H1 (cell line): ENCODE results near the gene DCDC1. TPM values are rescaled to one million over a fixed set of nuclear protein-coding genes. Genes with fewer than 3 reads are reported as not detected.

Source experiments
- CTCF ChIA-PET: fragments of 300-600 bp; sonication (Branson Sonifier 250); formaldehyde crosslinking; loops from one replicate; lab custom pipeline; 2021; ENCODE audit not compliant: partially characterized antibody; lab: Charles Lee
- POLR2A ChIA-PET: fragments of 300-600 bp; sonication (Branson Sonifier 250); formaldehyde crosslinking; loops from one replicate; lab custom pipeline; 2021; ENCODE audit warnings: inconsistent platforms; ENCODE audit not compliant: partially characterized antibody; lab: Charles Lee
- DNase-seq, 2 experiments: peaks; one replicate each; pipeline versions ENCODE4 v3.0.0 to v3.0.0-alpha.2; 2010 to 2022; ENCODE audit warnings: low spot score in 2 of 2, low read depth in 1 of 2, mixed read lengths in 1 of 2
- FAIRE-seq: peaks from 2 replicates; lab custom pipeline; 2011; peaks lifted over from hg19 to GRCh38; lab: Jason Lieb, UNC
- H2AFZ ChIP-seq: 2 replicates; pipeline ENCODE4 v1.8.1; 2012; ENCODE audit warnings: low read length, inconsistent platforms
- H2AK5ac ChIP-seq: 2 replicates; pipeline ENCODE4 v1.6.1; 2013; ENCODE audit warnings: low read depth, low read length
- H2BK120ac ChIP-seq: replicated peaks from 2 replicates; pipeline ENCODE3; 2013; ENCODE audit warnings: low read depth, low read length, inconsistent platforms
- H2BK12ac ChIP-seq: 2 replicates; pipeline ENCODE4 v1.6.1; 2013; ENCODE audit warnings: low read depth, low read length
- H2BK15ac ChIP-seq: 2 replicates; pipeline ENCODE4 v1.6.1; 2013; ENCODE audit warnings: low read length
- H2BK20ac ChIP-seq: 2 replicates; pipeline ENCODE4 v1.6.1; 2013; ENCODE audit warnings: low read length
- H2BK5ac ChIP-seq: 2 replicates; pipeline ENCODE4 v1.6.1; 2013; ENCODE audit warnings: low read depth, low read length
- H3K14ac ChIP-seq: 2 replicates; pipeline ENCODE4 v1.6.1; 2013; ENCODE audit warnings: inconsistent platforms; ENCODE audit not compliant: insufficient read length
- H3K18ac ChIP-seq: 2 replicates; pipeline ENCODE4 v1.6.1; 2013; ENCODE audit warnings: low read length; ENCODE audit errors: extremely low read depth
- H3K23ac ChIP-seq: 2 replicates; pipeline ENCODE4 v1.6.1; 2013; ENCODE audit warnings: inconsistent platforms; ENCODE audit not compliant: insufficient read length
- H3K23me2 ChIP-seq: 2 replicates; pipeline ENCODE4 v1.6.1; 2013; ENCODE audit warnings: low read depth, low read length
- H3K27ac ChIP-seq: 2 replicates; pipeline ENCODE4 v1.6.1; 2011; ENCODE audit warnings: low read depth, low read length, inconsistent platforms
- H3K27me3 ChIP-seq, 4 experiments: replicated peaks in 1 of 4; 1 replicate in 1 of 4; 2 replicates in 3 of 4; pipeline versions ENCODE4 v1.6.1 to v1.8.1; 2011 to 2013; ENCODE audit warnings: low read length in 3 of 4, mild to moderate bottlenecking in 3 of 4, inconsistent platforms in 2 of 4, mixed read lengths in 2 of 4, moderate library complexity in 1 of 4; ENCODE audit not compliant: control insufficient read depth in 3 of 4, insufficient read depth in 3 of 4; ENCODE audit errors: extremely low read depth in 1 of 4
- H3K36me3 ChIP-seq, 4 experiments: 2 replicates each; pipeline versions ENCODE4 v1.6.1 to v1.8.1; 2011 to 2013; ENCODE audit warnings: mild to moderate bottlenecking in 4 of 4, low read length in 3 of 4, moderate library complexity in 2 of 4, control low read depth in 1 of 4, inconsistent platforms in 1 of 4; ENCODE audit not compliant: insufficient read depth in 4 of 4, control insufficient read depth in 2 of 4
- H3K4ac ChIP-seq: replicated peaks from 2 replicates; pipeline ENCODE3; 2013; ENCODE audit warnings: low read length, low read depth, mixed read lengths, inconsistent platforms; ENCODE audit not compliant: insufficient read length
- H3K4me1 ChIP-seq, 4 experiments: replicated peaks in 1 of 4; 1 replicate in 1 of 4; 2 replicates in 3 of 4; pipeline versions ENCODE4 v1.6.1 to v1.8.1; 2011 to 2013; ENCODE audit warnings: low read length in 3 of 4, inconsistent platforms in 2 of 4, mixed read lengths in 1 of 4; ENCODE audit not compliant: insufficient read depth in 4 of 4, control insufficient read depth in 3 of 4
- H3K4me2 ChIP-seq, 2 experiments: 2 replicates each; pipeline versions ENCODE4 v1.6.1 to v1.8.1; 2011 to 2013; ENCODE audit warnings: low read depth in 2 of 2, low read length in 2 of 2, control low read depth in 1 of 2, inconsistent platforms in 1 of 2, mild to moderate bottlenecking in 1 of 2; ENCODE audit not compliant: insufficient read depth in 1 of 2
- H3K4me3 ChIP-seq, 4 experiments: fragments of 200-600, 300-600 bp in 1 of 4; sonication (generic), shearing (Covaris generic), sonication (Bioruptor Twin) in 1 of 4; 2 replicates each; pipeline versions ENCODE4 v1.5.1 to v1.8.1; 2011 to 2016; ENCODE audit warnings: low read length in 4 of 4, low read depth in 3 of 4, control low read depth in 2 of 4, inconsistent platforms in 2 of 4, mild to moderate bottlenecking in 2 of 4, mixed read lengths in 1 of 4, moderate library complexity in 1 of 4; ENCODE audit not compliant: insufficient read depth in 2 of 4; ENCODE audit errors: extremely low read depth in 1 of 4
- H3K56ac ChIP-seq: replicated peaks from 2 replicates; pipeline ENCODE3; 2013; ENCODE audit warnings: low read depth, mild to moderate bottlenecking, mixed read lengths, low read length, inconsistent platforms; ENCODE audit not compliant: insufficient read length
- H3K79me1 ChIP-seq: 2 replicates; pipeline ENCODE4 v1.6.1; 2013; ENCODE audit warnings: low read depth, low read length, control low read depth
- H3K79me2 ChIP-seq, 2 experiments: 2 replicates each; pipeline versions ENCODE4 v1.6.1 to v1.8.1; 2012 to 2013; ENCODE audit warnings: low read length in 2 of 2, mild to moderate bottlenecking in 2 of 2, inconsistent platforms in 1 of 2; ENCODE audit not compliant: insufficient read depth in 2 of 2, control insufficient read depth in 1 of 2
- H3K9ac ChIP-seq, 4 experiments: replicated peaks in 1 of 4; 1 replicate in 1 of 4; 2 replicates in 3 of 4; pipeline versions ENCODE4 v1.6.1 to v1.8.1; 2011 to 2013; ENCODE audit warnings: low read depth in 3 of 4, low read length in 3 of 4, control low read depth in 2 of 4, mild to moderate bottlenecking in 2 of 4, moderate library complexity in 2 of 4, inconsistent platforms in 1 of 4; ENCODE audit errors: extremely low read depth in 1 of 4
- H3K9me3 ChIP-seq, 2 experiments: 2 replicates each; pipeline versions ENCODE4 v1.6.1 to v1.8.1; 2012 to 2013; ENCODE audit warnings: mild to moderate bottlenecking in 2 of 2, moderate library complexity in 2 of 2, control low read depth in 1 of 2, inconsistent platforms in 1 of 2, low read depth in 1 of 2, low read length in 1 of 2, mixed read lengths in 1 of 2; ENCODE audit not compliant: insufficient read depth in 2 of 2
- H4K20me1 ChIP-seq, 2 experiments: replicated peaks in 1 of 2; 2 replicates each; pipeline versions ENCODE3 to v1.8.1; 2011 to 2013; ENCODE audit warnings: inconsistent platforms in 2 of 2, low read length in 2 of 2, mild to moderate bottlenecking in 1 of 2; ENCODE audit not compliant: insufficient read depth in 2 of 2, control insufficient read depth in 1 of 2
- H4K5ac ChIP-seq: 2 replicates; pipeline ENCODE4 v1.6.1; 2013; ENCODE audit warnings: low read length, low read depth, mixed read lengths, inconsistent platforms; ENCODE audit not compliant: insufficient read length
- H4K8ac ChIP-seq: 2 replicates; pipeline ENCODE4 v1.8.0; 2013; ENCODE audit warnings: mild to moderate bottlenecking, moderate library complexity, low read length, inconsistent platforms; ENCODE audit not compliant: insufficient read depth; ENCODE audit errors: extremely low read depth
- H4K91ac ChIP-seq: replicated peaks from 2 replicates; pipeline ENCODE3; 2013; ENCODE audit warnings: low read length, mixed read lengths, inconsistent platforms; ENCODE audit not compliant: insufficient read length
- ASH2L ChIP-seq: fragments of 200-600, 300-600 bp; sonication (generic); IDR thresholded peaks from one replicate; pipeline ENCODE4 v1.7.1; 2017; ENCODE audit warnings: low read length
- BACH1 ChIP-seq: IDR thresholded peaks from 2 replicates; pipeline ENCODE4 v1.6.1; 2012; ENCODE audit warnings: low read length, improper control_type of control experiment
- BRCA1 ChIP-seq: IDR thresholded peaks from 2 replicates; pipeline ENCODE4 v1.6.1; 2012; ENCODE audit warnings: low read depth, low read length, improper control_type of control experiment
- CBX5 ChIP-seq: fragments of 300-800, 300-1000 bp; sonication (generic); IDR thresholded peaks from 2 replicates; pipeline ENCODE4 v1.7.1; 2016; ENCODE audit warnings: antibody characterized with exemption, low read length, low read depth
- CHD1 ChIP-seq: IDR thresholded peaks from 2 replicates; pipeline ENCODE4 v1.6.1; 2012; ENCODE audit warnings: low read depth, low read length, improper control_type of control experiment
- CHD2 ChIP-seq: IDR thresholded peaks from 2 replicates; pipeline ENCODE4 v1.6.1; 2012; ENCODE audit warnings: low read length, improper control_type of control experiment
- JUND ChIP-seq: IDR thresholded peaks from 2 replicates; pipeline ENCODE4 v1.6.1; 2011; ENCODE audit warnings: mild to moderate bottlenecking, improper control_type of control experiment, low read length
- NRF1 ChIP-seq: IDR thresholded peaks from 2 replicates; pipeline ENCODE4 v1.6.1; 2011; ENCODE audit warnings: mild to moderate bottlenecking, low read depth, low read length, improper control_type of control experiment
- PHF8 ChIP-seq: fragments of 200-600 bp; sonication (generic); conservative IDR thresholded peaks from 2 replicates; pipeline ENCODE4 v1.7.1; 2012; ENCODE audit warnings: low read depth, mild to moderate bottlenecking, inconsistent platforms, low read length, moderate library complexity
- POLR2A ChIP-seq, 2 experiments: IDR thresholded peaks; 1 replicate in 1 of 2; 2 replicates in 1 of 2; pipeline ENCODE4 v1.6.1; 2011; ENCODE audit warnings: low read depth in 2 of 2, low read length in 2 of 2, mild to moderate bottlenecking in 2 of 2; ENCODE audit errors: control extremely low read depth in 1 of 2
- POLR2AphosphoS5 ChIP-seq: IDR thresholded peaks from 2 replicates; pipeline ENCODE4 v1.6.1; 2011; ENCODE audit warnings: low read depth, low read length
- POU5F1 ChIP-seq: IDR thresholded peaks from 2 replicates; pipeline ENCODE4 v1.6.1; 2011; ENCODE audit warnings: low read depth, mild to moderate bottlenecking, low read length, moderate library complexity
- YY1 ChIP-seq: IDR thresholded peaks from 2 replicates; pipeline ENCODE4 v1.6.1; 2011; ENCODE audit warnings: low read depth, mild to moderate bottlenecking, low read length
- WGBS, 2 experiments: shearing (Covaris generic) in 1 of 2; methylation state at CpG; one replicate each; pipeline versions ENCODE4 v1.1.6 to v1.1.7; 2013 to 2015; ENCODE audit warnings: low lambda C conversion rate in 2 of 2, mixed read lengths in 2 of 2, inconsistent platforms in 1 of 2, low coverage in 1 of 2, missing lambda C conversion rate in 1 of 2; ENCODE audit not compliant: insufficient replicate concordance in 2 of 2, insufficient coverage in 1 of 2, insufficient read length in 1 of 2; ENCODE audit errors: extremely low coverage in 1 of 2, missing lambda C conversion rate in 1 of 2; 5-methylcytosine and 5-hydroxymethylcytosine counted together
- polyA plus RNA-seq, 7 experiments: library from polyadenylated mRNA; depleted of rRNA in 3 of 7; stranded (reverse) in 5 of 7; unstranded in 2 of 7; fragments of >200 nt in 5 of 7; fragments of 200-250 nt in 2 of 7; gene quantifications; 1 replicate in 5 of 7; 2 replicates in 1 of 7; 4 replicates in 1 of 7; pipeline versions ENCODE4 v1.2.1 to v1.2.3, GENCODE V29; 2011 to 2013; ENCODE audit warnings: missing spikeins in 2 of 7, mixed read lengths in 2 of 7
- total RNA-seq: library from RNA; stranded (reverse); fragmentation: NEBNext Ultra II Directional; extraction: Animal tissue kit (Norgen Biotek cat#: 25700); gene quantifications from 2 replicates; pipeline ENCODE4 v1.2.1, GENCODE V29; 2021

Gene DCDC1
- total and polyA plus RNA-seq, 2 of the 8 experiments (the other 6 are each of a cell fraction or from before 2014, with no cell fraction given): 0.15 to 0.56 TPM

DNA sequence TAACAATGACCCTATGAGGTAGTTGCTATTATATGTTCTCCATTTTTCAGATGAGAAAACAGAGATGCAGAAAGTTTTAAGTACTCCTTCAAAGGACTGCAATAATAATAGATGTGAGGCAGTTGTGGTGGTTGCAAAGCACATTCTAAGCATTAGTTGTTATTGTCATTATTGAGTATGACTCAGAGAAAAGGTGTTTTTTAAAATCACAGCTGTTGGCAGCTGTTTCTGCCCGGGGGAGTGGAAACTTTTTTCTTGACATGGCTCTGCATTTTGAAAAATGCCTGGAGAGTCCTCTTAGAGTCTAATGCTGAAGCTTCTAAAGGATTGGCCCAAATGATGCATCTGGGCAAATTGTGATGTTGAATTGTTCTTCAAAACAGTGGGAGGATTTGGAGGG, 538.9 kb downstream of the DCDC1 start:
- H3K9ac ChIP-seq: no peak overlapping the region
- no peak overlapping the region for H2AFZ ChIP-seq
- H3K79me2 ChIP-seq: no peaks in the 10 kb centered on the region
- H3K18ac ChIP-seq: no peak overlapping the region
- H3K4me1 ChIP-seq: no peaks in the 10 kb centered on the region
- no peak overlapping the region for H4K5ac ChIP-seq
- no peak overlapping the region for H3K4me2 ChIP-seq
- DNase-seq (no peak), FAIRE-seq (no peak)
- 76% methylated on average over 1 of the region's 1 CpG; no CpG with 5 or more reads in 1 of the 2 experiments for WGBS, 2 experiments
- H3K27ac ChIP-seq: no peak overlapping the region
- no peak overlapping the region for H3K4me3 ChIP-seq
- no peaks in the 10 kb centered on the region for H3K79me1 ChIP-seq
- no peak overlapping the region for H2BK20ac ChIP-seq
- H2AK5ac ChIP-seq: no peak overlapping the region
- H3K36me3 ChIP-seq: no peaks in the 10 kb centered on the region
- H3K9me3 ChIP-seq: 0 out of 4 replicates have a peak, but pooled peaks cover 0 to 5% of the 10 kb centered on the region in 2 experiments
- no peaks in the 10 kb centered on the region for H3K23me2 ChIP-seq
- H3K56ac ChIP-seq: no peak overlapping the region
- H3K4ac ChIP-seq: no peak overlapping the region
- no peak overlapping the region for H3K23ac ChIP-seq
- no peak for TF ChIP-seq CHD1
- TF ChIP-seq BRCA1: no peak
- TF ChIP-seq CHD2: no peak
- TF ChIP-seq PHF8: no peak
- TF ChIP-seq BACH1: no peak
- no peak for TF ChIP-seq NRF1
- no peak for TF ChIP-seq ASH2L
- no peak for TF ChIP-seq POLR2A (IDR thresholded peaks at IDR 0.05; ENCODE audit: control extremely low read depth in 1 of 2, low read depth in 2 of 2, low read length in 2 of 2)
- TF ChIP-seq POU5F1: no peak
- TF ChIP-seq JUND: no peak
- no peak for TF ChIP-seq CBX5
- no peak for TF ChIP-seq POLR2AphosphoS5
- no peak for TF ChIP-seq YY1
- H4K20me1 ChIP-seq: no peaks in the 10 kb centered on the region
- H2BK12ac ChIP-seq: no peak overlapping the region
- no peak overlapping the region for H2BK120ac ChIP-seq
- CTCF ChIA-PET: interaction anchor here (1.2 kb wide), 1 partner anchor 83 kb away, joined by 6 read pairs; no protein-coding TSS in a partner anchor
- no peak overlapping the region for H3K14ac ChIP-seq
- H2BK15ac ChIP-seq: no peak overlapping the region
- H3K27me3 ChIP-seq: no peaks in the 10 kb centered on the region
- H4K91ac ChIP-seq: no peak overlapping the region
- no peak overlapping the region for H4K8ac ChIP-seq
- no peak overlapping the region for H2BK5ac ChIP-seq
- POLR2A ChIA-PET: no interaction called here
